Fibroblast of skin of left biceps (primary cell): ENCODE data around the gene SMTN.
"Not testable (repeated sequence)": the region's sequence is repeated elsewhere in the genome, so short reads cannot be mapped to it uniquely, and the experiment has no call there.

ENCODE experiments used
- DNase-seq, 2 experiments: peaks; one replicate each; pipeline ENCODE4 v3.0.0-alpha.2; 2013; ENCODE audit warnings: low read depth in 2 of 2

SMTN gene

DNA sequence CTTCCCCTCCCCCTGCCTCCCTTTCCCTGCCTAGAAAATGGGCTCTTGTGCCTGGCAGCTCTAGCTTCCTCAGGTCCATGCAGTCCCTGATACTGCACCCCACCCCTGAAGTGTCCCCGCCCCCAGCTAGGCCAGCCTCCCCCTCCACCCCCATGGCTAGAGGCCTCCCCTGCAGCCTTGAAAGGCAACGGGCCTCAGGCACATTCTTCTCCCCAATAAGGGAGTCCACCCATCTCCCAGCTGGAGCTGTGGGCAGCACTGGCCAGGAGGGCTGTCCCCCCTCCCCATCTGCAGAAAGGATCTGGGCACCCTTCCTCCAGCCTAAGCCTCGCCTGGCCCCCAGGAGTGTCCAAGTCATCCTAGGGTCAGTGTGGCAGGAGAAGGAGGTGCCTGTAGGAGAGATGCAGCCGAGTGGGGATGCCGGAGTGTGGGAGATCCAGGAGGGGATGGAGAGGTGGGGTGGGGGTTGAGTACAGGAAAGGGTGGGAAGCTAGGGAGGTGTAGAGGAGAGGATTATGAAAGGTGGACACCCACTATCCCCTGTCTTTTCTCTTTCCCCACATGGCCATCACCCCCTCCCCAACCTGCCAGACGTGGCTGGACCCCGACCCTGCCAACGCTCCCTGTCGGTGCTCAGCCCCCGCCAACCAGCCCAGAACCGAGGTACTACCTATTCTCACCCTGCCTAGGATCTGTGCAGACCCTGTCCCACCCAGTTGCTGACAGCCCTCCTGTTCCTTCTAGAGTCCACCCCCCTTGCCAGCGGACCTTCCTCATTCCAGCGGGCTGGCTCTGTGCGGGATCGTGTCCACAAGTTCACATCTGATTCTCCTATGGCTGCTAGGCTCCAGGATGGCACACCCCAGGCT lies 9.3 kb downstream of the SMTN start:
- DNase-seq, result no peak

DNA sequence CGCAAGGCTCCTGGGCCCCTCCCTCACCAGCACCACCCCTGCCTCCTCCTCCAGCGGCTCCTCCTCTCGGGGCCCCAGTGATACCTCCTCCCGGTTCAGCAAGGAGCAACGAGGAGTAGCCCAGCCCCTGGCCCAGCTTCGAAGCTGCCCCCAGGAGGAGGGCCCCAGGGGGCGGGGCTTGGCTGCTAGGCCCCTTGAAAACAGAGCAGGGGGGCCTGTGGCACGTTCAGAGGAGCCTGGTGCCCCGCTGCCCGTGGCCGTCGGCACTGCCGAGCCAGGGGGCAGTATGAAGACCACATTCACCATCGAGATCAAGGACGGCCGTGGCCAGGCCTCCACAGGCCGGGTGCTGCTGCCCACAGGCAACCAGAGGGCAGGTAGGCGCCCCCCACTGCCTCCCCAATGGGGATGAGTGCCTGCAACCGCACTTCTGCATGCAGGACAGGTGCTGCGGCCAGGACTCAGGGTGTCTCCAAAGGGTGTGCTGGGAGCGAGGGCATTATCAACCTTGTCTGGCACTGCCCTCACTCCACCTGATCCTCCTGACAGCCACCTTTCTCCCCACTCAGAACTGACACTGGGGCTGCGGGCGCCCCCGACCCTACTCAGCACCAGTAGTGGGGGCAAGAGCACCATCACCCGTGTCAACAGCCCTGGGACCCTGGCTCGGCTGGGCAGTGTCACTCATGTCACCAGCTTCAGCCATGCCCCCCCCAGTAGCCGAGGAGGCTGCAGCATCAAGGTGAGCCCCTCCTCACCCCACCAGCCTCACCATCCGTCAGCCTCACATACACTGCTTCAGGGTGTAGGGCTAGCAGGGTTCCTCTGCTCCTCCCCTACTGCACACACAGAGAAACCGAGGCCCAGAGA lies 10.2 kb downstream of the SMTN start:
- no peak for DNase-seq

DNA sequence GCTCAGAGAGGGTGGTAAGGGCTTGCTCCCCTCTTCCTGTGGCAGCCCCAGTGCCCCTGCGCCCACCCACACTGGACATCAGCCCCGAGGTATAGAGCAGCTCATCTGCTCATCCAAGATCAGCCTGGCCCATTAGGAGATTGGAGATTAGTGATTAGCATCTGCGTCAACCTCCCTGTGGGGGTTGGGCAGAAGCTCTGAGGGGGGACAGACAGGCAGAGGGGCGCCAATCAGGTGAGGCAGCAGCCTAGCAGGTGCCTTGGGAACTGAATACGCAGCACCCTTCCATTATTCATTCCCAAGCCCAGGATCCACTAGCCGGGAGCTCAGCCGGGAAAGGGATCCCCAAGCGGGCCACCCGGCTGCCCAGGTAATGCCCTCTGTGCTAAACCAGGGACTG lies 11.0 kb downstream of the SMTN start:
- DNase-seq, result no peak

DNA sequence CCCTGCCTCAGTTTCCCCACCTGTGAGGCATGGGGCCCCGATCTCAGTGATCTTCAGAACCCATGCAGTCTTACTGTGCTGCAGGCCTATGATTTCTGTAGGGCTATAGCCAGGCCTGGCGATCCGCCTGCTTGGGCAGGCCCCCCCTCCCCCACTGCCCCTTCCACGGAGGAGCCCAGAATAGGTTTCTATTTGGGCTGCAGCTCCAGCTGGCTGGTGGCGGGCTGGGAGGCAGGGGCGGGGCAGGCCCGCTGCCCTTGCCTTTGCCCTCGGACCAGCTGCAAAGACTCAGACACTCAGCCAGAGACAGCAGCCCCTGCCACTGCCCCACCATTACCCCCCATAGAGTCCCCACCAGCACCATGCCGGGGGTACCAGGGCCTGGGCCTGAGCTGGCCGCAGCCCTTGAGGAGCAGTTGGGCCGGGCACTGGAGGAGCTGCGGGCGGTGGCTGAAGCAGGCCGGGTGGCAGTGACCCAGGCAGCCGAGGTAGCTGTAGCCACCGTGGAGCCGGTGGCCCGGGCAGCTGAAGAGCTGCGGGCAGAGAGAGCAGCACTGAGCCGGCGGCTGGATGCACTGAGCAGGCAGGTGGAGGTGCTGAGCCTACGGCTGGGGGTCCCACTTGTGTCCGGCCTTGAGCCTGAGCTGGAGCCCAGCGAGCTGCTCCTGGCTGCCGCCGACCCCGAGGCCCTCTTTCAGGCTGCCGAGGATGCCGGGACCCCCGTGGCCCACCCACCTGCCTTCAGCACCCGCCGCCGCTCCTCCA lies 12.2 kb downstream of the SMTN start:
- no peak for DNase-seq

DNA sequence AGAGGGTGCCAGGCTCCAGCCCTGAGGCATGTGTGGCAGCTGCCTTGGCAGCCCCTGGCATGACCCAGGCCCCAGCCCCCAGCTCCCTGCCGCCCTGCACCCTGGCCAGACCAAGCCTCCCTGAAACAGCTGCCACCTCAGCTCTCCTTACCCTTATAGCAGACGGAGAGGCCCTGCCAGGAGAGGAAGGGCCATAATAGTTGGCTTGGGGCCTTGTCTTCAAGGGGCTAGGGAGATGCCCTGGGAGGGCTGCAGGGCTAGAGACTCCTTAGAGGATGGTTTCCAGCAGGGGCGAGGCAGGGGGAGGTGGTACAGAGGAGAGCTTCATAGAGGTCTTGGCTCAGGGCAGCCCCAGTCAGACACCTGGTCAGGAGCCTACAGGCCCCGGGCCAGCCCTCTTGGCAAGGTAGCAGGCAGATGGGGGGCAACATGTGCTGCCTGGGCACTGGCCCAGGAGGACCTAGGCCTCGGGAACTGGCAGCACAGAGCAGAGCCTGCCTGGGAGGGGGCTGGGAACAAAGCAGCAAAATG lies 13.0 kb downstream of the SMTN start:
- no peak for DNase-seq

DNA sequence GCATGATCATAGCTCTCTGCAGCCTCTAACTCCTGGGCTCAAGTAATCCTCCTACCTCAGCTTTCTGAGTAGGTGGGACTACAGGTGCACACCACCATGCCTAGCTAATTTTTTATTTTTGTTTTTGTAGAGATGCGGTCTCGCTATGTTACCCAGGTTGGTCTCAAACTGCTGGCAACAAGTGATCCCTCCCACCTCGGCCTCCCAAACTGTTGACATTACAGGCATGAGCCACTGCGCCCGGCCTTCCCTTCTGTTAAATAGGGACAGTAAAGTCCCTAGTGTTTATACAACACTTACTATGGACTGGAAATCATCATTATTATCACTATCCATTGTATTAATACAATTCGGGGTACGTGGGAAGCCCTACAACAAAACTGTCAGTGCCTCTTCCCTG lies 13.6 kb downstream of the SMTN start:
- DNase-seq, result no peak

DNA sequence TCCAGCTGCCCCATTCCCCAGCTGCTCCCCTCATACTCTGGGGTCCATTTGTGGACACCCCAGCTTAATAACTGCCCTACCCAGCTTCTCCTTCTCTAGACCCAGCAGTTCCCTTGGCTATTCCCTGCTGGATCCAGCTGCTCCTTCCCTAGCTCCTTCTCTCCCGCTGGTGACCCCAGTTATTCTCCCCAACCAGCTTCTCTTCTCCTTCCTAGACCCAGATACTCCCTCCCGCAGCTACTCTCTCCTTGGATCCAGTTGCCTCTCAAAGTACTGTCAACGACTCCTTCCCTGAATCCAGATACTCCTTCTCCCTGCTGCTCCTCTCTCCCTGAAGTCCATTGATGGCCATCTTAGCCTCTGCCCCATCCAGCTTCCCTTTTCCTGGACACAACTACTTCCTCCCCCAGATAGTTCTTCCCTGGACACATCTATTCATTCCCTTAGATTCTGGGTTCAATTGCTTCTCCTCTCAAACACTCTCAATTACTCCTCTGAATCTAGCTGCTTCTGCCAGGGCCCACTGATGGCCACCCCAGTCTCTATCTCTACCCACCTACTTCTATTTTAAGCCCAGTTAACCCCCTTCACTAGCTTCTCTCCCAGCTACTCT lies 14.6 kb downstream of the SMTN start:
- no peak for DNase-seq

DNA sequence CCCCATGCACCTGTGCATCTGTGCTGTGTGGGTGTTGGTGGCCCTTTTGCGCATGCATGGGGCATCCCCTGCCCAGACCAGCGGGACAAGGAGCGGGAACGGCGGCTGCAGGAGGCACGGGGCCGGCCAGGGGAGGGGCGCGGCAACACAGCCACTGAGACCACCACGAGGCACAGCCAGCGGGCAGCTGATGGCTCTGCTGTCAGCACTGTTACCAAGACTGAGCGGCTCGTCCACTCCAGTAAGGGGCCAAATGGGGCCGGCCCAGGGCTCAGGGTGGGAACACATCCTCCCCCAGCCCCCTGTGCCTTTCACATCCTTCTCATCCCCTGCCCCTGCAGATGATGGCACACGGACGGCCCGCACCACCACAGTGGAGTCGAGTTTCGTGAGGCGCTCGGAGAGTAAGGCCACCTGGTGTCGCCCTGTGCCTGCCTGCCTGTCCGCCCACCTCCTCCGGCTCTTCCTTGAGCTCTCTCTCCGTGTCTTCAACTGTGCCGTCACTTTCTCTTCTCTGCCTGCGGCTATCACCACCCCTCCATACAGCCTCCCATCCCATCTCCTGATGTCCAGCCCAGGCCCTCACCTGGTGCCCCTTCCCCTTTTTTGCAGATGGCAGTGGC lies 15.7 kb downstream of the SMTN start:
- DNase-seq, result no peak

DNA sequence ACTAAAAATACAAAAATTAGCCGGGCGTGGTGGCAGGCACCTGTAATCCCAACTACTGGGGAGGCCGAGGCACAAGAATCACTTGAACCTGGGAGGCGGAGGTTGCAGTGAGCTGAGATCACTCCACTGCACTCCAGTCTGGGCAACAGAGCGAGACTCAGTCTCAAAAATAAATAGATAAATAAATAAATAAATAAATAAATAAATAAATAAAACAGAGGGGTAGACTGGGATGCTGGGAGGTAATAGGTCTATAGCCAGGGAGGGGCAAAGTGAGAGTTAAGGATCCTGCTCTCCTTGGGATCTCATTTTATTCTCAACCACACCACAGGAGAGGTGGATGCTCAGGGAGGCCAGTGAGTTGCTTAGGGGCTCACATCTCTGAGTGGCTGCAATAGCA lies 16.4 kb downstream of the SMTN start:
- DNase-seq, result not testable (repeated sequence)

DNA sequence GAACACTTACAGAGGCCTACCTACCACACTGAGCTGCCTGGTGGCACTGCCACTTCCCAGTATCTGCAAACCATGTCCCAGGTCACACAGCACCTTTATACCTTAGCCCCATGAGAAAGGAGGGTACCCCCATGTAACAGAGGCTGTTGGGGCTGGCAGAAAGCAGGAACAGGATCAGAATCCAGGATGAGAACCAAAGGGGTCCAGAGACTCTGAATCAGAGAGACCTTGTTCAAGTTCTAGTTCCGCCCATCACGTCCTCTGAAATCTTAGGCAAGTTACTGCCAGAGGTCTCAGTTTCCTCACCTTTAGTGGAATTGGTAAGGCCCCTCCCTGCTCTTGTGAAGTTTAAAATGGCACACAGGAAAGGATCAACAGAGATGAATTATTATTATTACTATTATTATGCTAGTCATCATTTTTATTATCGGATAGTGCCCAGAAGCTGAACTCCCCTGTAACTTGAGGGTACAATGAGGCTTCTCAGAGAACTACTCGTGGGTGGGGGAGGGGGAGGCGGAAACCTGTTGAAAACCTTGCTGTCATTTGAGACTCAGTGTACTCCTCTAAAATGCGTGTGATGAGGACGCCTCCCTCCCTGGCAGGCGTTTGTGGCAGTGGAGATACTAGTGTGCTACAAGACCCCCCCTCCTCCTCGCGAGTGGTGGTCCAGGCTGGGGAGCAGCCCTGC lies 17.0 kb downstream of the SMTN start:
- DNase-seq, result no peak

DNA sequence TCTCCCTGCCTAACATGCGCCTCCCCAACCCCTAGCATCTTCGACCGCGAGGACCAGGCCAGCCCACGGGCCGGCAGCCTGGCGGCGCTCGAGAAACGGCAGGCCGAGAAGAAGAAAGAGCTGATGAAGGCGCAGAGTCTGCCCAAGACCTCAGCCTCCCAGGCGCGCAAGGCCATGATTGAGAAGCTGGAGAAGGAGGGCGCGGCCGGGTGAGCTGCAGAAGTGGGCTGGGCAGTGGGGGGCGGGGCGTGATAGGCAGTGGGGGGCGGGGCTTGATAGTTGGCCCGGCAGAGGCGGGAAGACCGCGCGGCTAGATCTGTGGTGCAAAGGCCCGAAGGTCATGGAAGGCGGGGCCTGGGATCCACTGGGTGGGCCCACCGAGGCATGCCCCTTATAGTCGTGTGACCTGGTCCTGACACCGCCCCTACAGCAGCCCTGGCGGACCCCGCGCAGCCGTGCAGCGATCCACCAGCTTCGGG lies 17.6 kb downstream of the SMTN start:
- no peak for DNase-seq

DNA sequence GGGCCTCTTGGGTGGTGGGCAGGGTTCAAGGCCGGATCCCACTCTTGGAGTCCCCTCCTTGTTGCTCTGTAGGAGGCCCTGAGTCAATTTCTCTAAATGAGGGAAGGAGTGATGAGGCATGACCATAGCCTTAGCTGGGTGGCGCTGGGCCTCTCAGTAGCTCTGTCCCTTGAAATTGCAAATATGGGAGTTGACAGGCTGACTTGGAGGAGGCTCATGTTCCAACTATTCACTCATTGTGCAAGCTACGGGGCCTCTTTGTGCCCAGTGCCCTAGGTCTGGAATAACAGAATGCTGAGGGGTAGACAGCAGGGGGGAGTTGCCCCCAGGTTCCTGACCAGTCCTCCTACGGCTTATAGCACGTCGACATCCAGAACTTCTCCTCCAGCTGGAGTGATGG lies 18.3 kb downstream of the SMTN start:
- no peak for DNase-seq

DNA sequence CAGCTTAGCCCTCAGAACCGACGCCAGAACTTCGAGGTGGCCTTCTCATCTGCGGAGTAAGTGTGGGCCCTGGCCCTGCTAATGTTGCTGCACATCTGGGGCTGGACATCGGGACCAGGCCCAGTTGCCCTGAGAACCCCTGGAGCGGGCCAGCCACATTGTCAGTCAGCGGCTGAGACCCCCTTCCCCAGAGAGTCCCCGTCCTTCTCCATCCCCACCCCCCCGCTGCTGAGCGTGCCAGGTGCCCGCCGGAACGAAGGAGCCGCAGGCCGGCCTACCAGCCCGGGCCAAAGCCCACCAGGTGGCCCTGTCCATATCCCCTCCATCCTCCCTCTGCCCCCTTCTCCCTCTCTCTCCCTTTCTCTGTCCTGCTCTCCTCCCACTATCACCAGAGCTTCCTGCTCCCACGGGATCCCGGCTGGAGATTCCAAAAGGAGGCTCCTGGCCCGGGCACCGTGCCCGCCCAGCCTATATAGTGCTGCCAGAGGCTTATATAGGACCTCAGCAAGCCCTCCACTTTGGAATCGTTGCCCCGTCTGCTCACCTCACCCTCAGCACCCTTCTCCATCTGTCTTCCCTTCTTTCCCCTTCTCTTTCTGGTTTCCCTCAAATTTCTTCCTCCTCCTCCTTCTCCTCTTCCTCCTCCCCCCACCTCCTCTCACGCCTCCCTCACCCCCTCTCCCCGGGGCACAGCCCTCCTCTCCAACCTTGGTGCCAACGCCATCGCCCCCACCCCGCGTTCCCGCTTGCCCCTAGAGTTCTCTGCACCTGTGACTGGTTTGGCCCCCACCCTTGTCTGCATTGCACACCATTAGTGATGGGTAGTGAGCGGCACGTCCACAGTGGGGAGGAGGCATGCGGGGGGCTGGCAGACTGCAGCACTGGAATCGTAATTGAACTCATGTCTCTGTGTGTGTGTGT lies 19.0 kb downstream of the SMTN start:
- no peak for DNase-seq

DNA sequence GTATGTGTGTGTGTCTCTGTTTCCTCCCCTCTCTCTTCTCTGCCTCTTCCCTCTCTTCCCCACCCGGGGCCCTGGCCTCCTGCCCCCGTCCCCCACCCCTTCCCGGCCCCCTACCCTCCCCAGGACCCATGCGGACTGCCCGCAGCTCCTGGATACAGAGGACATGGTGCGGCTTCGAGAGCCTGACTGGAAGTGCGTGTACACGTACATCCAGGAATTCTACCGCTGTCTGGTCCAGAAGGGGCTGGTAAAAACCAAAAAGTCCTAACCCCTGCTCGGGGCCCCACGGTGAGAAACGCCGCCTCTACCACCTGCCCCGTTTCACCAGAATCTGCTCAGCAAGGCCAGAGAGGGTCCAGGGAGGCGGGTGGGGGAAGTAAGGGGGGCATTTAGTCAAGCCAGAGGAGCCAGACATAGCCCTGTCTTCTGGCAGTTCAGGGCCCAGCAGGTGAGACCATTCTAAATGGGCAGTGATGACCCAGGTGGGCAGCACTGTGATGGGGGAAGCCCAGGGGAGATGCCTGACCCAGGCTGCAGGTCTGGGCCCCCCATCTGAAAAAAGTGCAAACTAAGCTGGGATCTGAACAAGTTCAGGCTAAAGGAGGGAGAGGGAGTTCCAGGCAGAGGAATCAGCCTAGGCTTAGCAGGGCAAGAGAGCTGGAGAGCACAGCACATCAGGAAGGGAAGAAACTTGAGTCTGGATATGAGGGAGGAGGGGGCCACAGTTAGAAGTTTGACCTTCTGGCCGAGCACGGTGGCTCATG lies 19.8 kb downstream of the SMTN start:
- DNase-seq, result no peak

DNA sequence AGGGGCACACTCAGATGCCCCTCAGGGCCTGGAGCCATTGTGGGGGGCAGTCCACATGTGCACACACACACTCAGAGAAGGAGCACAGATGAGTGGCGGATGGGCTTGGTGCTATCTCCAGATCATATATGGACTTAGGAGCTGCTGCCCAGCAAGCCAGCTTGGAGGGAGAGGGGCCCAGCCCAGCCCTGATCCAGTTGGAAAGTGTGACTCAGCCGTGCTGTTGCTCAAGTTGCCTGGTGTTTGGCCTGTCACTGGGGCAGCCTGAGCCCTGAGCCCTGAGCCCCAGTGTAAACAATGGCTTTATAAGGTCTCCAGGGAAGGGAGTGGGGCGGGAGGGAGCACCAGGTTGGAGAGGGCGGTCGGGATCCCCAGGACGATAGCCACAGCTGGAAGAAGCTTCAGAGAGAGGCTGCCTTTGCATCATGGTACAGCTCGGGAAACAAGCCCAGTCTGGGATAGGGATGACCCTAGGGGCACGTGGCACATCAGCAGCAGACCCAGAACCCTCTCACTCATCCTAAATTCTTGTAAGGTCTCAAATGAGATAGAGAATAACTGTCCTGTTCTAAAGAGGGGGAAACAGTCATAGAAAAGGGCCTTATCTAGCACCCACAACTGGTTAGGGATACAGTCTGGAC lies 21.4 kb downstream of the SMTN start:
- peak in 1 of 2 experiments; percentile 31 for DNase-seq

DNA sequence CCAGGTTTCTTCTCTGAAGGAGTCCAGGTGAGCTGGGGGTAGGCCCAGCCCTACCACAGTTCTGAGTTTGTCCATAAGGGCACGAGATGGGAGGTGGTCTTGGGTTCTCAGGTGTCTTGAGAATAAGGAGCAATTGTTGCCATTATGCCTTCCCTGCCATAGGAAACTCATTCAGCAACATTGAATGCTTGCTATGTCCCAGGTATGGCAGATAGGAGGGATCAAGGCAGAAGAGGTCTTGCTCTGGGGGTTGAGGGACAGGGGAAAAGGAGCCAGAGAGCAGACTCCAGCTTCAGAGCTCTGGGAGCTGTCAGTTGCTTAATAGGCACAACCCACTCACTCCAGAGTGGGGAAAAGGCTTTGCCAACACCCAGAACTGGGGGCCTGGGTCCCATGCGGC lies 22.0 kb downstream of the SMTN start:
- no peak for DNase-seq

DNA sequence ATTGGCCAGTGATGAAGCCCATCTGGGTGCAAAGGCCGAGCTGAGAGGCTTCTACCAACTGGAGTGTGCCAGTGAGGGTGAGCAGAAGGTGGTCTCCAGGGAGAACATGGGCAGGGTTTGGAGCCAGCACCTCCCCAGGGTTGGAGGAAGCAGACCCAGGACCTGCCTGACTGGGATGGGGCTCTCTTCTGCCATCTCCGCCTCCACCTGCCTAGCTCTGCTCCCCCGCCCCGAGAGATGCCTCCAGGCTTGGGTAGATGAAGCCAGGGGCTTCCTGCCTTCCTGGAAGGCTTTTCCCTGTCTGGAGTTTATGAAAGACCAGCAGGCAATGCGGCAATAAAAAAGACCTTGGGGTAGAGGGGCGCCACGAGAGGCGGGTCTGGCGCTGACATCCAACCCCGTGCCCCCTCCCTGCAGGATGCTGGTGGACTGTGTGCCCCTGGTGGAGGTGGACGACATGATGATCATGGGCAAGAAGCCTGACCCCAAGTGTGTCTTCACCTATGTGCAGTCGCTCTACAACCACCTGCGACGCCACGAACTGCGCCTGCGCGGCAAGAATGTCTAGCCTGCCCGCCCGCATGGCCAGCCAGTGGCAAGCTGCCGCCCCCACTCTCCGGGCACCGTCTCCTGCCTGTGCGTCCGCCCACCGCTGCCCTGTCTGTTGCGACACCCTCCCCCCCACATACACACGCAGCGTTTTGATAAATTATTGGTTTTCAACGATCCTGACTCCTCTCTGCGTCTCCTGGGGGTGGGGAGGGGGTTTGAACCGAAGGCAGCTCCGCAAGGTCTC lies 23.0 kb downstream of the SMTN start:
- DNase-seq, result no peak
